ENCODE measurements around the gene VWA7. TPM values are rescaled to one million over a fixed set of nuclear protein-coding genes. Genes with fewer than 3 reads are reported as not detected.

Gene VWA7
- polyA plus RNA-seq, 2 of the 4 experiments (the other 2 are of a cell fraction): 1.1 TPM

DNA sequence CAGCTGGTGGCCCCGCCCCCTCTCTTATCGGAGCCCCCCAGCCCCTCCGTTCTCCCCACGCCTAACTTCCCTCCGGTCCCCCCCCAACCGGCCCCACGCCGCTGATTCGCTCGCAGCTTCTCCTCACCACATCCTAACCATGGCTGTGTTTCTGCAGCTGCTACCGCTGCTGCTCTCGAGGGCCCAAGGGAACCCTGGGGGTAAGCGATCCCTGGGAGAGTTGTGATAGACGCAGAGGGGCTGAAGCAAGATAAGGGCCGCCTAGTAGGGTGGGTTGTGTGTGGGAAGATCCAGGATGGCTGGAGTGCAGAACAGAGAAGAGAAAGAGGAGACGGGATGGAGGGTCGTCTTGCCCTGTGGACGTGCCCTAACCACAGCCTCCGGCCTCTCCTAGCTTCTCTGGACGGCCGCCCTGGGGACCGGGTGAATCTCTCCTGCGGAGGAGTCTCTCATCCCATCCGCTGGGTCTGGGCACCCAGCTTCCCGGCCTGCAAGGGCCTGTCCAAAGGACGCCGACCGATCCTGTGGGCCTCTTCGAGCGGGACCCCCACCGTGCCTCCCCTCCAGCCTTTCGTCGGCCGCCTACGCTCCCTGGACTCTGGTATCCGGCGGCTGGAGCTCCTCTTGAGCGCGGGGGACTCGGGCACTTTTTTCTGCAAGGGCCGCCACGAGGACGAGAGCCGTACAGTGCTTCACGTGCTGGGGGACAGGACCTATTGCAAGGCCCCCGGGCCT is 53.7 kb downstream of the VWA7 start, which contains the start of gene MPIG6B:
MPIG6B (plus strand) TSS at position 129 of the 735 bp plus-strand sequence; CDS start at position 140, 11 bp downstream.
- ATAC-seq (no peak), DNase-seq (ENCODE audit: low read depth in 1 of 2, low spot score in 1 of 2) (no peak), FAIRE-seq (no peak)
- H3K4me3 ChIP-seq: no peak within 1 kb of the TSS
- no peak within 1 kb of the TSS for H3K27ac ChIP-seq
- H3K4me2 ChIP-seq: no peak within 1 kb of the TSS
- WGBS (ENCODE audit: missing lambda C conversion rate): 84% methylated on average over 34 of the region's 46 CpGs
- POLR2A ChIA-PET: interaction anchor here (1.2 kb wide), 1 partner anchor 83 kb away, joined by 3 read pairs; the partner anchor contains the start of gene LSM2
- H3K9me3 ChIP-seq: no peaks in the 10 kb centered on the region
- no peaks in the 10 kb centered on the region for H3K4me1 ChIP-seq
- CTCF ChIA-PET: interaction anchor here (1.1 to 3.9 kb wide), 5 partner anchors 9 to 40 kb away, joined by 3 to 10 read pairs (median 6); partner anchors contain the start of gene CLIC1
- TF ChIP-seq CBX2 (IDR thresholded peaks at IDR 0.05; ENCODE audit: borderline replicate concordance, low read depth) (no peak), NPAS2 (CRISPR knock-in tag; IDR thresholded peaks at IDR 0.05; ENCODE audit: borderline replicate concordance) (no peak), CHD4 (IDR thresholded peaks at IDR 0.05; ENCODE audit: borderline replicate concordance) (no peak), MYC (IDR thresholded peaks at IDR 0.05; ENCODE audit: borderline replicate concordance, low read length) (no peak), BHLHE40 (IDR thresholded peaks at IDR 0.05; ENCODE audit: low read depth, low read length) (no peak), HEYL (CRISPR knock-in tag; IDR thresholded peaks at IDR 0.05) (no peak), PHF8 (IDR thresholded peaks at IDR 0.05; ENCODE audit: borderline replicate concordance, low read depth) (no peak), FOSL2 (IDR thresholded peaks at IDR 0.05) (no peak), FOSL2 (CRISPR knock-in tag; IDR thresholded peaks at IDR 0.05) (no peak), ZNF302 (CRISPR knock-in tag; IDR thresholded peaks at IDR 0.05) (no peak), NR3C1 (IDR thresholded peaks at IDR 0.05) (no peak), TFCP2L1 (CRISPR knock-in tag; IDR thresholded peaks at IDR 0.05) (no peak), HOXA7 (CRISPR knock-in tag; IDR thresholded peaks at IDR 0.05) (no peak), EP300 (IDR thresholded peaks at IDR 0.05) (no peak)
- TF ChIP-seq, protein P1, sequence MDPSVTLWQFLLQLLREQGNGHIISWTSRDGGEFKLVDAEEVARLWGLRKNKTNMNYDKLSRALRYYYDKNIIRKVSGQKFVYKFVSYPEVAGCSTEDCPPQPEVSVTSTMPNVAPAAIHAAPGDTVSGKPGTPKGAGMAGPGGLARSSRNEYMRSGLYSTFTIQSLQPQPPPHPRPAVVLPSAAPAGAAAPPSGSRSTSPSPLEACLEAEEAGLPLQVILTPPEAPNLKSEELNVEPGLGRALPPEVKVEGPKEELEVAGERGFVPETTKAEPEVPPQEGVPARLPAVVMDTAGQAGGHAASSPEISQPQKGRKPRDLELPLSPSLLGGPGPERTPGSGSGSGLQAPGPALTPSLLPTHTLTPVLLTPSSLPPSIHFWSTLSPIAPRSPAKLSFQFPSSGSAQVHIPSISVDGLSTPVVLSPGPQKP (IDR thresholded peaks at IDR 0.05; ENCODE audit: low read depth, low read length): no peak
- TF ChIP-seq, protein P2, sequence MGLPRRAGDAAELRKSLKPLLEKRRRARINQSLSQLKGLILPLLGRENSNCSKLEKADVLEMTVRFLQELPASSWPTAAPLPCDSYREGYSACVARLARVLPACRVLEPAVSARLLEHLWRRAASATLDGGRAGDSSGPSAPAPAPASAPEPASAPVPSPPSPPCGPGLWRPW (IDR thresholded peaks at IDR 0.05): no peak
- TF ChIP-seq, protein P3, sequence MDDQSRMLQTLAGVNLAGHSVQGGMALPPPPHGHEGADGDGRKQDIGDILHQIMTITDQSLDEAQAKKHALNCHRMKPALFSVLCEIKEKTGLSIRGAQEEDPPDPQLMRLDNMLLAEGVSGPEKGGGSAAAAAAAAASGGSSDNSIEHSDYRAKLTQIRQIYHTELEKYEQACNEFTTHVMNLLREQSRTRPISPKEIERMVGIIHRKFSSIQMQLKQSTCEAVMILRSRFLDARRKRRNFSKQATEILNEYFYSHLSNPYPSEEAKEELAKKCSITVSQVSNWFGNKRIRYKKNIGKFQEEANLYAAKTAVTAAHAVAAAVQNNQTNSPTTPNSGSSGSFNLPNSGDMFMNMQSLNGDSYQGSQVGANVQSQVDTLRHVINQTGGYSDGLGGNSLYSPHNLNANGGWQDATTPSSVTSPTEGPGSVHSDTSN (IDR thresholded peaks at IDR 0.05): no peak
- TF ChIP-seq, protein P4, sequence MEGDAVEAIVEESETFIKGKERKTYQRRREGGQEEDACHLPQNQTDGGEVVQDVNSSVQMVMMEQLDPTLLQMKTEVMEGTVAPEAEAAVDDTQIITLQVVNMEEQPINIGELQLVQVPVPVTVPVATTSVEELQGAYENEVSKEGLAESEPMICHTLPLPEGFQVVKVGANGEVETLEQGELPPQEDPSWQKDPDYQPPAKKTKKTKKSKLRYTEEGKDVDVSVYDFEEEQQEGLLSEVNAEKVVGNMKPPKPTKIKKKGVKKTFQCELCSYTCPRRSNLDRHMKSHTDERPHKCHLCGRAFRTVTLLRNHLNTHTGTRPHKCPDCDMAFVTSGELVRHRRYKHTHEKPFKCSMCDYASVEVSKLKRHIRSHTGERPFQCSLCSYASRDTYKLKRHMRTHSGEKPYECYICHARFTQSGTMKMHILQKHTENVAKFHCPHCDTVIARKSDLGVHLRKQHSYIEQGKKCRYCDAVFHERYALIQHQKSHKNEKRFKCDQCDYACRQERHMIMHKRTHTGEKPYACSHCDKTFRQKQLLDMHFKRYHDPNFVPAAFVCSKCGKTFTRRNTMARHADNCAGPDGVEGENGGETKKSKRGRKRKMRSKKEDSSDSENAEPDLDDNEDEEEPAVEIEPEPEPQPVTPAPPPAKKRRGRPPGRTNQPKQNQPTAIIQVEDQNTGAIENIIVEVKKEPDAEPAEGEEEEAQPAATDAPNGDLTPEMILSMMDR (IDR thresholded peaks at IDR 0.05): no peak
- TF ChIP-seq, protein P5, sequence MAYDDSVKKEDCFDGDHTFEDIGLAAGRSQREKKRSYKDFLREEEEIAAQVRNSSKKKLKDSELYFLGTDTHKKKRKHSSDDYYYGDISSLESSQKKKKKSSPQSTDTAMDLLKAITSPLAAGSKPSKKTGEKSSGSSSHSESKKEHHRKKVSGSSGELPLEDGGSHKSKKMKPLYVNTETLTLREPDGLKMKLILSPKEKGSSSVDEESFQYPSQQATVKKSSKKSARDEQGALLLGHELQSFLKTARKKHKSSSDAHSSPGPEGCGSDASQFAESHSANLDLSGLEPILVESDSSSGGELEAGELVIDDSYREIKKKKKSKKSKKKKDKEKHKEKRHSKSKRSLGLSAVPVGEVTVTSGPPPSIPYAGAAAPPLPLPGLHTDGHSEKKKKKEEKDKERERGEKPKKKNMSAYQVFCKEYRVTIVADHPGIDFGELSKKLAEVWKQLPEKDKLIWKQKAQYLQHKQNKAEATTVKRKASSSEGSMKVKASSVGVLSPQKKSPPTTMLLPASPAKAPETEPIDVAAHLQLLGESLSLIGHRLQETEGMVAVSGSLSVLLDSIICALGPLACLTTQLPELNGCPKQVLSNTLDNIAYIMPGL (CRISPR knock-in tag; IDR thresholded peaks at IDR 0.05; ENCODE audit: borderline replicate concordance): no peak
- TF ChIP-seq, protein P6, sequence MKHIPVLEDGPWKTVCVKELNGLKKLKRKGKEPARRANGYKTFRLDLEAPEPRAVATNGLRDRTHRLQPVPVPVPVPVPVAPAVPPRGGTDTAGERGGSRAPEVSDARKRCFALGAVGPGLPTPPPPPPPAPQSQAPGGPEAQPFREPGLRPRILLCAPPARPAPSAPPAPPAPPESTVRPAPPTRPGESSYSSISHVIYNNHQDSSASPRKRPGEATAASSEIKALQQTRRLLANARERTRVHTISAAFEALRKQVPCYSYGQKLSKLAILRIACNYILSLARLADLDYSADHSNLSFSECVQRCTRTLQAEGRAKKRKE (CRISPR knock-in tag; IDR thresholded peaks at IDR 0.05; ENCODE audit: low read depth): no peak
